ENCODE results near the gene ZNF839. TPM values are rescaled to one million over a fixed set of nuclear protein-coding genes. Genes with fewer than 3 reads are reported as not detected.

Gene ZNF839
- total RNA-seq, 6 experiments from 2014 or later: 3.6 to 8.7 (median 5.9) TPM

DNA sequence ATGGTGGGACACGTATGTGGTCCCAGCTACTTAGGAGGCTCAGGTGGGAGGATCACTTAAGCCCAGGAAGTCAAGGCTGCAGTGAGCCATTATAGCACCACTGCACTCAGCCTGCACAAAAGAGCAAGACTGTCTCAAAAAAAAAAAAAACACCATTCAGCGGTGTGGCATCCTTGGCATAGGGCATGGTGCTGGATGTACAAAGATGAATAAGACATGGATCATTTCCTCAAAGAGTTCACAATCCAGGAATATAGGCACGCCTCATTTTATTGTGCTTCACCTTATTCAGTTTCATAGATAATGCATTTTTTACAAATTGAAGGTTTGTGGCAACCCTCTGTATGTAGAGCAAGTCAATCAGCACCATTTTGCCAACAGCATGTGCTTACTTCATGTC, 36.7 kb downstream of the ZNF839 start:
- intact Hi-C loops (cut with DNase I): no loop called here
- Histone ChIP-seq H3K36me3 (peaks cover 0 to 63% (median 18%) of the 10 kb centered on the region in 4 donors), H3K27ac (no peak overlapping the region), H3K27me3 (no peaks in the 10 kb centered on the region), H3K9me3 (no peaks in the 10 kb centered on the region), H3K4me1 (no peaks in the 10 kb centered on the region), H3K4me3 (no peak overlapping the region)
- no peak for ATAC-seq
- no peak for DNase-seq
- 88% methylated on average over 3 of the region's 3 CpGs for WGBS (ENCODE audit: insufficient coverage, low coverage, low lambda C conversion rate, missing lambda C conversion rate)
- TF ChIP-seq POLR2A (IDR thresholded peaks at IDR 0.05): no peak
- no peak for TF ChIP-seq CTCF (IDR thresholded peaks at IDR 0.05)

DNA sequence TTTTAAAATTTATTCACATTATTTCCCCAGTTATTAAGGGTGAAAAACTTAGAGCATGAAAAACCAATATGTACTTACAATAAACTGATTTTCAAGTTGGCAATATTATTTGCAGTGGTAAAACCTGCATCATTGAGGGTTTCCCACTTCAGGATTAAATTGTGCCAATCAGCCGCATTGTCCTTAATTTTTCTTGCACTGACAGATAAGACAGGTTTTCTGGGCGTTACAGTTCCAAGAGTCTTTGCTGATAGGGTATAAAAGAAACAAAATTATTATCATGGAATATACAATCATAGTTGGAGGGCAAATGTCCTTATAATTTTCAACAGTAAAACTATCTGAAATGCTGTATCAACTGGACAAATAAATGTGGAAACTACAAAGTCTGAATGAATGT, 39.8 kb downstream of the ZNF839 start:
- WGBS (ENCODE audit: insufficient coverage, low coverage, low lambda C conversion rate, missing lambda C conversion rate): 97% methylated on average over 2 of the region's 2 CpGs
- Histone ChIP-seq H3K27ac (no peak overlapping the region), H3K4me3 (no peak overlapping the region), H3K27me3 (no peaks in the 10 kb centered on the region), H3K4me1 (peaks cover 0 to 19% (median 4%) of the 10 kb centered on the region in 4 donors), H3K9me3 (no peaks in the 10 kb centered on the region), H3K36me3 (peaks cover 0 to 43% (median 12%) of the 10 kb centered on the region in 4 donors)
- intact Hi-C loops (cut with DNase I): no loop called here
- no peak for TF ChIP-seq POLR2A (IDR thresholded peaks at IDR 0.05)
- ATAC-seq (no peak), DNase-seq (no peak)

GRCh38 chr14:102360388-102360787, 40.8 kb downstream of the ZNF839 start:
- no peaks in the 10 kb centered on the region for H3K27me3 ChIP-seq
- intact Hi-C loops (cut with DNase I): no loop called here
- H3K27ac ChIP-seq: no peak overlapping the region
- TF ChIP-seq POLR2A (IDR thresholded peaks at IDR 0.05): no peak
- no peak for TF ChIP-seq CTCF (IDR thresholded peaks at IDR 0.05)
- H3K36me3 ChIP-seq: peaks cover 0 to 32% (median 7%) of the 10 kb centered on the region in 4 donors
- H3K4me3 ChIP-seq: no peak overlapping the region
- DNase-seq (no peak), ATAC-seq (no peak)
- no peaks in the 10 kb centered on the region for H3K9me3 ChIP-seq
- 97% methylated on average over 3 of the region's 3 CpGs for WGBS (ENCODE audit: insufficient coverage, low coverage, low lambda C conversion rate, missing lambda C conversion rate)
- H3K4me1 ChIP-seq: peaks cover 0 to 19% (median 4%) of the 10 kb centered on the region in 4 donors

GRCh38 chr14:102362084-102362483, 42.5 kb downstream of the ZNF839 start:
- no peaks in the 10 kb centered on the region for H3K27me3 ChIP-seq
- intact Hi-C loops (cut with DNase I): no loop called here
- no peaks in the 10 kb centered on the region for H3K9me3 ChIP-seq
- peaks cover 0 to 17% (median 6%) of the 10 kb centered on the region in 4 donors for H3K36me3 ChIP-seq
- no peak for DNase-seq
- TF ChIP-seq CTCF (IDR thresholded peaks at IDR 0.05): no peak
- no peak for TF ChIP-seq POLR2A (IDR thresholded peaks at IDR 0.05)
- H3K27ac ChIP-seq: peak overlapping the region; percentile 69 to 79 (median 72)
- ATAC-seq: peak; percentile 1 to 16 (median 6)
- H3K4me1 ChIP-seq: peaks cover 0 to 19% (median 4%) of the 10 kb centered on the region in 4 donors
- peak overlapping the region; percentile 80 to 94 (median 93) for H3K4me3 ChIP-seq
- 16% methylated on average over 3 of the region's 4 CpGs for WGBS (ENCODE audit: insufficient coverage, low coverage, low lambda C conversion rate, missing lambda C conversion rate)

DNA sequence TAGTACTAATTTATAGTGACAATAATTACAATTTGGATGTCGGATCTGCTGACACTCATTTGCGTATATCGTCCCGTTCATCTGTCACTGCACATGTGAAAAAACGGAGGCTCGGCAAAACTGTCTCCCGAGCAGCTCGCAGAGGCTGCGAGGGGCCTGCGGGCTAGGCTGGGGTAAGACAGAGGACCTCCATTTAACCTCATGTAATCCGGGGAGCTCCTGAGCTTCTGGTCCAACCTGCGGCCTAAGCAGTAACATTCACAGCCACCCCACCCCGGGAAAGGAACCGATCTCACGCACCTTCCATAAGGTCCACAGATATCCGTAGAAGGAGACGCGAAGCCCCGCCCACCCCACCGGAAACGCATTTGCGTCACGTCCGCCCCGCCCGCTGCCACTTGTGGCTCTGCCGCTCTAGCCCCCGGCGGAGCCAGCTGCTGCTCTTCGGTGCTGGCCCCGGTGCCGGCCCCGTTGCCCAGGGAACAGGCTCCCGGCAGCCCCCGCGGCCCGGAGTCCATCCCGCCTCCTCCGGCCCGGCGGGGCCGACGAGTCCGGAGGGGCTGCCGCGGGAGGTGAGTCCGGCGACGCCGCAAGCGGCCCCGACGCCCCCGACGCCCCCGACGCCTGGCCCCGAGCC, 43.1 kb downstream of the ZNF839 start, which contains the start of the genes CINP and TECPR2:
Gene CINP, minus strand, starts transcription at position 346 of the 637 bp plus-strand sequence. Its CDS starts 39 bp downstream, at position 307.
Gene TECPR2, plus strand, starts transcription at position 397 of the 637 bp plus-strand sequence. CDS start 13,781 bp downstream, outside the sequence.
- Histone ChIP-seq H3K27me3 (no peaks in the 10 kb centered on the region), H3K4me1 (peaks cover 0 to 19% (median 4%) of the 10 kb centered on the region in 4 donors), H3K4me3 (peak within 1 kb of the TSS; percentile 80 to 94 (median 93)), H3K9me3 (no peaks in the 10 kb centered on the region), H3K27ac (peak within 1 kb of the TSS; percentile 69 to 81 (median 79)), H3K36me3 (peaks cover 0 to 12% (median 6%) of the 10 kb centered on the region in 4 donors)
- TF ChIP-seq CTCF (IDR thresholded peaks at IDR 0.05) (no peak), POLR2A (IDR thresholded peaks at IDR 0.05) (peak; percentile 76)
- DNase-seq (peak; percentile 99), ATAC-seq (peak; percentile 99)
- 0% methylated on average over 21 of the region's 58 CpGs for WGBS (ENCODE audit: insufficient coverage, low coverage, low lambda C conversion rate, missing lambda C conversion rate)
- intact Hi-C loops (cut with DNase I): no loop called here
